HG03432 (cell line): Measurements from ENCODE around the gene ABCB11.
"Not testable (repeated sequence)": the region's sequence is repeated elsewhere in the genome, so short reads cannot be mapped to it uniquely, and the experiment has no call there.

Experiments used
- ATAC-seq: cut with Tn5 transposase; IDR thresholded peaks from one replicate; pipeline ENCODE4 v1.9.1; 2021; ENCODE audit warnings: mild to moderate bottlenecking, moderate library complexity; ENCODE audit not compliant: unreplicated experiment

ABCB11 gene

DNA sequence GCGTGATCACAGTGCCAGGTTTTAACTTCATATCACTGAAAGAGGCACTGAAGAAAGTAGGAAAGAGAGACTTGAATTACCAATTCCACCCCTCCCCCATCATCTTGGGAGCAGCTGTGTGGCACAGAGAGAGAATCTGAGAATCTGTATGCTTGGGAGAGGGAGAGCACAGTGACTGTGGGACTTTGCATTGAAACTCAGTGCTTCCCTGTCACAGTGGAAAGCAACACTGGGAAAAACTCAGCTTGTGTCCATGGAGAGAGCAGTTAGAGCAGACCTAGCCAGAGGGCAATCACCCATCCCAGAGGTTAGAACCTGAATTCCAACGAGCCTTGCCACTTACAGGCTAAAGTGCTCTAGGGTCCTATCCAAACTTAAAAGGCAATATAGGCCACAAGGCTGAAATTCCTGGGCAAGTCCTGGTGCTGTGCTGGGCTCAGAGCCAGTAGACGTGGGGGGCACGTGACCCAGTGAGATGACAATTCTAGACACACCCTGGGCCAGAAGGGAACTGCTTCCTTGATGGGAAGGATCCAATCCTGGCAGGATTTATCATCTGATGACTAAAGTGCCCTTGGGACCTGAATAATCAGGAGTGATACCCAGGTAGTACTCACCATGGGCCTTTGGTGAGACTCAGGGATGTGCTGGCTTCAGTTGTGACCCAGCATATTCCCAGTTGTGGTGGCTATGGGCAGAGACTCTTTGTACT is 15.5 kb upstream of the ABCB11 start:
- ATAC-seq, result no peak

DNA sequence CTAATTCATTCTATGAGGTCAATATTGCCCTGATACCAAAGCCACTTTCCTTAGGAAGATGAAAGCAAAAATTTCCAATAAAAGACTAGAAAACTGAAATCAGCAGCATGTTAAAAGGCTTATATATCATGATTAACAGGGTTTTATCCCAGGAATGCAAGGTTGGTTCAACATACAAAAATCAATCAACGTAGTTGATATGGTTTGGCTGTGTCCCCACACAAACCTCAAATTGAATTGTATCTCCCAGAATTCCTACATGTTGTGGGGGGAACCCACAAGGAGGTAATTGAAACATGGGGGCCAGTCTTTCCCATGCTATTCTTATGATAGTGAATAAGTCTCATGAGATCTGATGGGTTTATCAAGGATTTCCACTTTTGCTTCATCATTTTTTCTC is 11.7 kb upstream of the ABCB11 start:
- no peak for ATAC-seq

DNA sequence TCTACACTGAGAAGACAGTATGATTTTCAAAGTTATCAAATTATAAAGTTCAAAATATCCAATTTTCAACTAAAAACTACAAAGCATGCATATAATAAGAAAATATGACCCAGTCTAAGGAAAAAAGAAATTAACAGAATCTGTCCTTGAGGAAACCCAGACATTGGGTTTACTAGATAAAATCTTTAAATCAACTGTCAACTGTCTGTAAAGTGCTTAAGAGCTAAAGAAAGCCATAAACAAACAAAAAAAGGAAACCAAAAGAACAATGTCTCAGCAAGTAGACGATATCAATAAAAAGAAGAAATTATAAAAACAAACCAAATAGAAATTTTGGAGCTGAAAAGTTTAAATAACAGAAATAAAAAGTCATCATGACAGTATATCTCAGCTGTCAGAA is 10.5 kb upstream of the ABCB11 start:
- no peak for ATAC-seq

DNA sequence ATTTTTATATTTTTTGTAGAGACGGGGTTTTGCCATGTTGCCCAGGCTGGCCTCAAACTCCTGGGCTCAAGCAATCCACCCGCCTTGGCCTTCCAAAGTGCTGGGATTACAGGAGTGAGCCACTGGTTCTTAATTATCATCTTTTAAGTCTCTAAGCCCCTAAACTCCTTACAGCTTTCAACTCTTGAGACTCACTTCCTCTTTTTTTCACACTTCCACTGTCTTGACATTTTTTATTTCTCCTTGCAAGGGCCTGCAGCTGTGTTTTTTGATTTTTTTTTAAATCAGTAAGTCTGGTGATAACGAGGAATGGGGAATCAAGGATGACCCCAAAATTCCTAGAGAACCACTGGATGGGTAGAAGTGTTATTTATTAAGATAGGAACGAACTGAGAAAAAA is 8.6 kb upstream of the ABCB11 start:
- no peak for ATAC-seq

DNA sequence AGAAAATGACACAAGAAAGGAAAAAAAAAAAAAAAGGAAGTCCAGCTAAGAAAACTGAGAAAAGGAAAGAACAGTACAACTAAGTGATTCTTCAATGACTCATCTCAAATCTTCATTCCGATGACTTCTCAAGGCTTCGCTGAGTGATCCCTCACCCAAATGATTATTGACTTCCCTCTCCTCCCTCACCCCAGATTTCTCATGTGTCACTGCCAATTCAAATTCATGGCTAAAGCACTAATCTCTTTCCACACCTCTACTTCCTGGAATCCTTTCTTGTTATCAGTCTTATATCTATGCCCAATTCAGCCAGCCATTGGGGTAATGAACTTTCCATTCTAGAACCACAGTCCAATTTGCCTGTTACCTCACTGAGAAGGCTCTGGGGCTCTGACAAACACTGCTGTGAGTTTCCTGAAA is 7.2 kb upstream of the ABCB11 start:
- peak; percentile 70 for ATAC-seq

DNA sequence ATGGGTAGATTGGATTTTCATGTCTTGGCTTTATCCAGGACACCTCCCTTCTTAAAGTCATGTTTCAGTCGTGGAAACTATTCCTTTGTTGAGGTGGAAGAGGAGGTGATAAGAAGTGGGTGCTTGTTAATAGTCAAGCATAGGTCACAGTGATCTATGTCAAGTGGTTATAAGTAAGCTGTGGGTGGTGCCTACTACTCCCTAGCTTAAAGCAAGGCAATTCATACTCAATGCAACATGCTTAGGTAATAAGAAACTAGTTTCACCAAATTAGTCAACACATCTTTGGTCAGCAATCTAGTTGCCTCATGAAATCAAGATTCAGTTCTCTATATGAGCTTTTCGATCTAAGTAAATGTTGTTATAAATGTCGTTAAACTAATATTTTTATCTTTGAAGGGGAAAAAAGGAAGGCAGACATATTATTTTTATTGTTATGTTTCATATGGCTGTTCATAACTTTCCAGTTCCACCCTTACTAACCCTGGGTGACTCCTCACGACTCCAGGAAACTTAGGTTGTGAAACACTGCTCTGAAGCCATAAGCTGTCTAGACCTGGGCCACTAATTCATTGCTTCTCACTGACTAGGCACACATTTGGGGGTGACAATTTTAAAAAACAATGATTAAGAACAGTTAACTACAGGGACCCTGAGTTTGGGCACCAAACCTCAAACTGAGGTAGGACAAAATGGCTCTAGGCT is 5.8 kb upstream of the ABCB11 start:
- peak; percentile 67 for ATAC-seq

DNA sequence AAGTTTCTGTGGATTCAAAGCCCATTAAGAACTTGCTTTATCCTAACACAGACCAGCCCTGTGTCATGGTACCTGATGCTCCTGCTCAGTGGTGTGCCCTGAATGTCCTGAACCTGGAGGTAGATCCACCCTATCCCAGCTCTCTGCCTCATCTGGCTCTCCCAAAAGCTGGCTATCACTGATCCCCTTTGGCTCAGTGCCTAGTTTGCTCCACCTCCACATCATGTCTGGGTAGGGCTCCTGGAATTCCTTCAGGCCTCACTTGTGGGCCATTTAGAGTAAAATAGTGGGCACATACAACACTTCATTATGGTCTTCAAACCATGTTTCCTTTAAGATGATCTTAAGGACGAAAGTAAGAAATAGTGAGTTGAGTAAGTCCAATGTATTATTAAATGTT is 4.8 kb upstream of the ABCB11 start:
- no peak for ATAC-seq

DNA sequence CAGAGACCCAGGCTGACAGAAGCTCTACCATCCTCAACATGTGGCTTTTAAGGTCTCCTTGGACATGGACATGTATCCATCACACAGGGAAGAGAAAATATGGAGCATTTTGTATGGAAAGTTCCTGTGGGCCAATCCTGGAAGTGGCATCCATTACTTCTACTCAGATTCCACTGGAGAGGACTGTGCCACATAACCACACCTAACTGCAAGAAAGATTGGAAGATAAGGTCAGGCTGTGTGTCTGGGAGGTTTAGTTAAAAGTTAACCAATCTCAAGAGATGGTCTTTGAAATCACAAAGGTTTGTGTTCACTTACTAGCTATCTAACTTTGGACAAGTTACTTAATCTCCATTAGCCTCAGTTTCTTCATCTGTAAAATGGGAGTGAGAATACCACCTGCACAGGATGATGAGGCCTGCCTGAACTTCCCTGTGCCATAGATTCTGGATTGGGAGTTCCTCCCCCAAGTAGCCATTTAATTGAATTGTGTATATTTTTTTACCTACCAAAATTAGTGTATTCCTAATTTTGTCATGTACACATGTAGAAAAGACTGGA is 3.9 kb upstream of the ABCB11 start:
- no peak for ATAC-seq

DNA sequence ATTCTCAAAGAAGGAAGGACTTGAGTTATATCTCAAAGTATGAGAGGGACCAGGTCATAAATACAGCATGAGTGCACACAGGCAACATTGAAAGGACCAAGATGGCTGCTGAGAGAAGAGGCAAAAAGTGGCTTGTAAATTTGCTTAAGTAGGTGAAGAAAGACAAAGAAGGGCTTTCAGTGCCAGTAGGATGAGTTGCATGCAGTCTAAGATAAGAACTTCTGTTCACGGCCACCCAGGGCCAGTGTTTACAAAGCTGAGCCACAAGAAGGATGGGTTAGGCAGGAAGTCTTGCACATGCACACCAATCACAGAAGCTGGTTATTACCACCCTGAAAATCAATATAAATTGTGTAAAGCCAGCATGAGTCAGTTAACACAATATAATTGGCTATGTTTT is 3.1 kb upstream of the ABCB11 start:
- no peak for ATAC-seq

DNA sequence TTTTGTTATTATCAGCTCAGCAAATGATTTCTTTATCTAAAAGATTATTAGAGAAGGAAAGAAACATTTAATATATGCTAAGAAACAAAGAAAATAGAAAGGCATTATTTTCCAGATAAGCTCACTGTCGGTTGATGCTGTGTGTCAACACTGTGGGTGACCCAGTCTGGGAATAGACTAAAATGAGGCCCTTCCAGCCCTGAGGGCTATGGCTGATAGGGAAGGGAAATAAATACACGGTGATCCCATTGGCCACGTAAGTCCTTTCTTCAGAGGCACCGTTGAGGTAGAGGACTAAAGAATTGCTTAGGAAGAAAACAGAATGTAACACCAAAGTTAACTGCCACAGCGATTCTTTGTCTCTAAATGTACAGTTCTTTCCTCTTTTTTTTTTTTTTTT is 1.8 kb downstream of the ABCB11 start:
- ATAC-seq, result no peak

DNA sequence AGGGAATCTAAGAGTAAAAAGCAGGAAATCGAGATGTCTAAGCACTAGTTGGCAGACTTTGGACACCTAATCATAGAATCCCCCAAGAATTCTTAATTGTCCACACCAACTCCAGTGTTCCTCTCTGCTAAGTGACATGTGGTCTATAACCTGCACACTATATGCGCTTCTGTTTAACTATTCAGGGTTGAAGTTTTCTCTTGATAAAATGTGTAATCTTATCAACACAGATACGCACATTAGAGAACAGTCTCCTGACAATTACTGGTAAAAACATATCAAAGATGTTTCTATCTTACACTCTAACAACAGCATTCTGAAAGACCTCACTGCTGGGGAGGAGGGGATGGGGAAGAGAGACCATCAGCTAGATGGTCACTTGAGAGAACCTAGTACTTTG is 3.9 kb downstream of the ABCB11 start:
- ATAC-seq, result no peak

DNA sequence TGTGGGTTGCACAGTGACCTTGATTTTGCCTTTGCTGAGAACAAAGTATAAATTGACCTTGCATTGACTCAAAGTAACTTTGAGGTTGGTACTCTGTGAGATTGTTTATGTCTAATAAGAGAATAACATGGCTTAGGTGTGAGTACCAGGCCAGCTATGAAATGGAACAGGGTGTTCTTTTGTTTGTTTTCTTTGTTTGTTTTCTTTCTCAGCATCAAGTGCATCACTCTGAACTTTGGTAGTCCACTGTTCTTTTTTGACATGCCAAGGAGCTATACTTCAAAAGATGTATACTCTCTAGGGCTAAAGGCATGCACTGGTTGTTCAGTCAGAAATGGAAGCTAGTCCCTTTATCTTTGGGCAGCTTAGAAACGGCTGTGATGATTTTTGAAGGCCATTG is 5.1 kb downstream of the ABCB11 start:
- no peak for ATAC-seq

DNA sequence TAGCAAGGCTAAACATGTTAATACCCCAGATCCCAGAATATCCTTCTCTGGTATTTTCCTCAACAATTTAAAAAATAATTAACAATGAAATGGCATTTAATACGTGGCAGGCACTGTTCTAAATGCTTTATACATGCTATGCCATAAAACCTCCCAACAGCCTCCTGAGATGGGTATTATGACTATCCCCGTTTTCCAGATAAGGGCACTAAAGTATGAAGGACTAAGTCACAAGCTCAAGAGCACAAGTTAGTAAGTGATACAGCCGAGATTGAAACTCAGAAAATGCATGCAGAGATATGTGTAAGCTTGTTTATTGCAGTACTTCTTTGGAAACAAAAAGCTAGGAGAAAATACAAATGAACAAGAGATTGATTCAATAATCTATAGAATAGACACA is 8.0 kb downstream of the ABCB11 start:
- no peak for ATAC-seq

DNA sequence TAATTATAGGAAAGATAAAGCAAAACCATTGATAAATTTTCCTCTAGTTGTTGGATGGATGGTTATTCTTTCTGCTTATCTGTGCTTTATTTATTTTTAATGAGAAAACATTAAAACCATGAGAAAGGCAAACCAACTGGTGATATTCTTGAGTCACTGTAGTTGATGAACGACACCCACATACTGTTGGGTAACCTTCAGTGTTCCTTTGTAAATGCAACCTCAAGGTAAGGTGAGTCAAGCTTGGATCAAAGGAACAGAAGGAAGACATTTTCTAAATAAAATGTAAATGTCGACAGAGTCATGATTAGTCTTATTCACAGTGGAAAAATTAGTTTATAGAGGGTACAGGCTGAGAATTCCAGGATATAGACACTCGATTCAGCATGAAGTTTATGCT is 12.7 kb downstream of the ABCB11 start:
- ATAC-seq, result no peak

DNA sequence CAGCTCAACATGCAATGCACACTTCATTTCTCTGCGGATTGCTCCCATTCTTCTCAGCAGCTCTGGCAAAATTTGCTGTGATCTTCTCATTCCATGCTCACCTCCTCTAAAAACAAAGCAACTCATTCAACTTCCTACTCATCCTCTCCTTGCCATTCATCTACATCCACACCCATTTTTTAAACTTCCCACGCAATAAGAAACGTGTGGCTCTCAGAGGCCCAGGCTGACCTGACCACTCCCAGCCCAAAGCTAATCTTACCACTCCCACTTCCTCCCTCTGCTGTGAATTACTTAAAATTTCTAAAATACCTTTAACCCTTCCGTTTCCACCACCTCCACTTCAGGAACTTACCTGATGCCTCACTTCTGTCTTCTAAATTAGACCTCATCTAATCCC is 15.2 kb downstream of the ABCB11 start:
- no peak for ATAC-seq

DNA sequence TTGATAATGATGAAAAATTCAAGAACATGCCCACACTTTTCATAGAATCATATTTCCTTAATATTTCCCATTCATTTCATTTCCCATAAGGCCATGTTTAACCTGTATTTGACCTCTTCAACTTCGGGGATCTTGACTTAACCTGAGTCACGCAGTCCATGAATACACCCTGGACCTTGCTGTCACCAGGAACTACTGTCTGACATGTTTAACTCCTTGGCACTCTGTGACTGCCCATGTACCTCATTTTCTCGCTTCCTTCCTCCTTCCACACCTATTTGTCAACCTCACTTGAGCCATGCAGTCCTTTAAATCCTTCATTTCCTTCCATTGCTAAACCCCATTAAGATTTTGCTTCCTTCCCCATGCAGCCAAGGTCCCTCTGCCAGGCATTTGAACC is 16.3 kb downstream of the ABCB11 start:
- no peak for ATAC-seq

DNA sequence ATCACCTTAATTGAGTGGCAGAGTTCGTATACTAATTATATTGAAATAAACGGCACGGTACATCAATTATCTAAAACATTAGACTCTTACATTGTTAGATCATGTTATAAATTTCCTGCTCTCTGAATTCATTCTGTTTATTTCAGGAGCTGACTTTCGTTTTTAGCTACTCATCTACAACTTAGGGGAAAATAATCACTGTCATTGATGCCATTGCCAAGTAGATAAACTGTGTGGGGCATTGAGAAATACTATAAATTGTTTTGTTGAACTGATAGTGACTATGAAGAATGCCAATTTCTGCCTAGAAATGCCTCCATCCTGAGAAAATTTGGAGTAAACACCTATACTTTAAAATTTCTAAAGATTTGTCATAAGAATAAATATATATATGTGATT is 17.5 kb downstream of the ABCB11 start:
- ATAC-seq, result no peak

DNA sequence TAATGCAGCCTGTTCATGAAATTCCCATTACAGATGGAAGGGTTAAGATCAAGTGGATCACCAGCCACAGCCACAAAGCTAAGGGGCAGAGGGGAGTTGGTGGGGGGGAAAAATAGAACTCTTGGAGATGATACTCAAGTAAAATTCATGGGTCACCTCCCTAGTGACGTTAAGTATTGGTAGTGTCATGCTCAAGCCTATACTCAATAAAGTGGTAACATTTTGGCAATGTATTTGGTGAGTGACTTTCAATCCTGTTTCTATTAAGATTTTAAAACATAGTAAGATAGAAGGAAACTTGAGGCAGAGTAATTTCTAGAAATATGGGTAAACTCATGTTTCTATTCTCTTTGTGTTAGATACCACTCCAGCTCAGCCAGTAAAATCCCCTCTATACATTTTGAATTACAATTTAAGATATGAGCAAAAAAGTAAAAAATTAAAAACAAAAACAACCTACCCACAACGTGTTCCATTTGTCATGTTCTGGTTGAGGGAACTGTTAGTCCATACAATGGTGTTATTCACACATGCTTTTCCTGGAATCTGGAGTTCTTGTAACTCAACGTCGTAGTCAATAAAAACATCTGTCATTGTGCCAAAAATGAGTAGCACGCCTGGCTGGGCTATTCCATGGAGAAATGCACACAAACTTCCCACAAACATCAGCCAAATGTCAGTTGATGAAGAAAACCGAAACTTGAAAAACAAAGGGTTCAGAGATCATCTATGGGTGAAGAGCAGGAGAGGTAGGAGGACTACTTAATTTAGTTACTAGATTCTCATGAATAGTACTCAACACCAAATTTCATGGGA is 18.1 kb downstream of the ABCB11 start:
- no peak for ATAC-seq

DNA sequence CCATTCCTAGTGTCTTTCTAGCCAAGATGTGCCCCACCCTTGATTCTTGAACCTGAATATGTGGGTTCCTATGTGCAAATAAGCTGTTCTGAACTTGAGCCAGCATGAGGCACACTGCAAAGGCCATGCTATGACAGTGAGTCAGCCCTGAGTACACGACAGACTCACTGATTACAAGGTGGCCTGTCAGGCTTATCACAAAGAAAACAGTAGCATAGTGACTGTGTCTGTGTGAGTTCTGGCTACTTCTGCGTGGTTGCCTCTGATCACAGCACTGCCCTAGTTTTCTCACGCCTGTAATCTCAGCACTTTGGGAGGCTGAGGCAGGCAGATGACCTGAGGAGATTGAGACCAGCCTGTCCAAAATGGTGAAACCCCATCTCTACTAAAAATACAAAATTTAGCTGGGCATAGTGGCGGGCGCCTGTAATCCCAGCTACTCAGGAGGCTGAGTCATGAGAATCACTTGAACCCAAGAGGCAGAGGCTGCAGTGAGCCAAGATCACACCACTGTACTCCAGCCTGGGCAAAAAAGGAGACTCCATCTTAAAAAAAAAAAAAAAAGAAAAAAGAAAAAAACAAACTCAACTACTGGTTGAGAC is 18.8 kb downstream of the ABCB11 start:
- ATAC-seq, result not testable (repeated sequence)

DNA sequence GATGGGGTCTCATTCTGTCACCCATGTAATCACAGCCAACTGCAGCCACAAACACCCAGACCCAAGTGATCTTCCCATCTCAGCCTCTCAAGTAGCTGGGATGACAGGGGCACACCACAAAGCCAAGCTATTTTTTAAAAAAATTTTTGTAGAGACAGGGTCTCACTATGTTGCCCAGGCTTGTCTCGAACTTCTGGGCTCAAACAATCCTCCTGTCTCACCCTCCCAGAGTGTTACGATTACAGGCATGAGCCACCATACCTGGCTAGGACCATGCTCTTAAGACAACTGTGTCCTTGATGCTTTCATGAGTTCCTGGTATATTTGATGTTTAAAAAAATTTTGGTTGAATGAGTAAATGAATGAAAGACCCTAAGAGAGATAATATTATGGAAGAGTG is 19.4 kb downstream of the ABCB11 start:
- no peak for ATAC-seq
